Breast epithelium (tissue), 3 donors: Measurements from ENCODE around the gene PLPPR1.

Experiments used
- POLR2AphosphoS5 ChIP-seq, 3 donors: sonication (generic); formaldehyde crosslinking; IDR thresholded peaks; one replicate each; pipeline ENCODE4 v1.6.1; 2017; ENCODE audit warnings: antibody characterized with exemption in 3 of 3
- TF ChIP-seq, protein P1 (sequence below), 3 donors: fragments of 450-650 bp; IDR thresholded peaks; one replicate each; pipeline ENCODE4 v1.5.1; 2016 to 2017; ENCODE audit warnings: antibody characterized with exemption in 3 of 3, mild to moderate bottlenecking in 3 of 3, moderate library complexity in 3 of 3

DNA sequence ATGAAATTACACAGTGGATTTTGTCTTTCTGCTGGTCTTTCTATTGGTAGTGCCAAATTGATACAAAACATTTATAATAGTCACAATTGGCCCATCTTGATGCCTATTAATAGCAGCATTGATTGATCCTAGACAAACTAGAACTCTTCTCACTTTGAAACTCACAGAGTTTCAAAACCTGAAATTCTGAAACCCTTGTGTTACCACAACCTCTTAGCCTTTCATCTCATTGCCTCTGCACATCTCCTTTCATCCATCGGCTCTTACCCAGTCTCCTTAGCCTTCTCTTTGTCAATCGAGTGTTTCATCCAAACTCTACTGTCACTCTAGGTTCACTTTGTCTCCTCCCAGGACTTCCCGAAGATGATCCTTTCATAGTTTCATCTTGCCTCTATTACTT is 22.1 kb downstream of the PLPPR1 start:
- TF ChIP-seq POLR2AphosphoS5 (IDR thresholded peaks at IDR 0.05) = no peak
- TF ChIP-seq, protein P1, sequence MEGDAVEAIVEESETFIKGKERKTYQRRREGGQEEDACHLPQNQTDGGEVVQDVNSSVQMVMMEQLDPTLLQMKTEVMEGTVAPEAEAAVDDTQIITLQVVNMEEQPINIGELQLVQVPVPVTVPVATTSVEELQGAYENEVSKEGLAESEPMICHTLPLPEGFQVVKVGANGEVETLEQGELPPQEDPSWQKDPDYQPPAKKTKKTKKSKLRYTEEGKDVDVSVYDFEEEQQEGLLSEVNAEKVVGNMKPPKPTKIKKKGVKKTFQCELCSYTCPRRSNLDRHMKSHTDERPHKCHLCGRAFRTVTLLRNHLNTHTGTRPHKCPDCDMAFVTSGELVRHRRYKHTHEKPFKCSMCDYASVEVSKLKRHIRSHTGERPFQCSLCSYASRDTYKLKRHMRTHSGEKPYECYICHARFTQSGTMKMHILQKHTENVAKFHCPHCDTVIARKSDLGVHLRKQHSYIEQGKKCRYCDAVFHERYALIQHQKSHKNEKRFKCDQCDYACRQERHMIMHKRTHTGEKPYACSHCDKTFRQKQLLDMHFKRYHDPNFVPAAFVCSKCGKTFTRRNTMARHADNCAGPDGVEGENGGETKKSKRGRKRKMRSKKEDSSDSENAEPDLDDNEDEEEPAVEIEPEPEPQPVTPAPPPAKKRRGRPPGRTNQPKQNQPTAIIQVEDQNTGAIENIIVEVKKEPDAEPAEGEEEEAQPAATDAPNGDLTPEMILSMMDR (IDR thresholded peaks at IDR 0.05) = no peak
